Thymus (tissue), 11 donors: Measurements from ENCODE around the gene RAP1A. TPM values are rescaled to one million over a fixed set of nuclear protein-coding genes. Genes with fewer than 3 reads are reported as not detected.

Experiments used
- DNase-seq, 9 donors: peaks; one replicate each; pipeline ENCODE4 v3.0.0-alpha.2; 2013; ENCODE audit warnings: low spot score in 9 of 9, low read depth in 6 of 9, missing footprints in 1 of 9
- H3K27ac ChIP-seq, 2 donors: one replicate each; pipeline ENCODE4 v1.5.1; 2013; ENCODE audit warnings: control low read depth in 1 of 2, low read depth in 1 of 2, low read length in 1 of 2, mild to moderate bottlenecking in 1 of 2, moderate library complexity in 1 of 2
- H3K27me3 ChIP-seq, 2 donors: one replicate each; pipeline ENCODE4 v1.5.1; 2013; ENCODE audit warnings: low read length in 1 of 2; ENCODE audit not compliant: control insufficient read depth in 2 of 2, insufficient read depth in 1 of 2
- H3K36me3 ChIP-seq, 2 donors: one replicate each; pipeline ENCODE4 v1.5.1; 2013; ENCODE audit warnings: low read length in 1 of 2, mild to moderate bottlenecking in 1 of 2, moderate library complexity in 1 of 2; ENCODE audit not compliant: control insufficient read depth in 2 of 2, insufficient read depth in 2 of 2
- H3K4me1 ChIP-seq, 2 donors: one replicate each; pipeline ENCODE4 v1.5.1; 2013; ENCODE audit warnings: low read length in 2 of 2; ENCODE audit not compliant: control insufficient read depth in 2 of 2, insufficient read depth in 2 of 2
- H3K4me3 ChIP-seq, 2 donors: one replicate each; pipeline ENCODE4 v1.5.1; 2013; ENCODE audit warnings: low read length in 2 of 2, control low read depth in 1 of 2, mild to moderate bottlenecking in 1 of 2
- H3K9me3 ChIP-seq, 2 donors: one replicate each; pipeline ENCODE4 v1.5.1; 2013; ENCODE audit warnings: low read length in 1 of 2, mild to moderate bottlenecking in 1 of 2; ENCODE audit not compliant: control insufficient read depth in 2 of 2, insufficient read depth in 1 of 2
- WGBS: extraction: QIAGEN DNeasy Blood & Tissue Kit; methylation state at CpG from one replicate; pipeline ENCODE4 v1.1.7; 2013; 5-methylcytosine and 5-hydroxymethylcytosine counted together
- polyA plus RNA-seq: library from polyadenylated mRNA; stranded (reverse); fragments of 200-250 nt; gene quantifications from one replicate; pipeline ENCODE4 v1.2.3, GENCODE V29; 2013
- total RNA-seq: library from RNA; stranded (reverse); fragments of 120-200 nt; gene quantifications from one replicate; pipeline ENCODE4 v1.2.4, GENCODE V29; 2013
- donor health status: healthy.

RAP1A gene
- total and polyA plus RNA-seq, 2 donors, result 29.6 to 123 TPM

DNA sequence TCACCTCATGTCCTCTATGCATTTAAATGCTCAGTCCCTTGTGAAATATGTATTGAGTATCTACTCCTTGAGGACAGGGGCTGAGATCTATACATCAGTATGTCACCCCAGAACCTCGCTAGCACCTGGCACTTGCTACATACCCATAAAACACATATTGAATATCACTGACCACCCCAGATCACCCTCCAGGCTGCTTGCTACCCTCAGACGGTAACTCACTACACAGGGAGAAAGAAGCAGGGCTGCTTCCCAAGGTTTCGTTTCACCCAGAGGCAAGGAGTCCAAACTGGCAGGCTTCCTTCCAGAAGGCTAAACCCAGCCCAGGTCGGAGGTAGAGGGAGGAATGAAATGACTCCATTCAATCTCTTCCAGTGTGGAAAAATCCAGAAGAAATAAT, 111.1 kb downstream of the RAP1A start:
- 93% methylated on average over 4 of the region's 4 CpGs for WGBS

GRCh38 chr1:111731956-111732355, 112.4 kb downstream of the RAP1A start:
- Histone ChIP-seq H3K9me3 (no peaks in the 10 kb centered on the region), H3K36me3 (no peaks in the 10 kb centered on the region), H3K27ac (no peak overlapping the region), H3K4me3 (no peak overlapping the region), H3K4me1 (peaks cover 0 to 31% of the 10 kb centered on the region in 2 donors), H3K27me3 (peaks cover 0 to 1% of the 10 kb centered on the region in 2 donors)
- 81% methylated on average over 6 of the region's 6 CpGs for WGBS
- no peak for DNase-seq

More for the DNA sequence above, 111.1 kb downstream of the RAP1A start:
- no peak for DNase-seq
- no peak overlapping the region for H3K27ac ChIP-seq
- peaks cover 0 to 3% of the 10 kb centered on the region in 2 donors for H3K36me3 ChIP-seq
- no peaks in the 10 kb centered on the region for H3K9me3 ChIP-seq
- no peak overlapping the region for H3K4me3 ChIP-seq
- H3K4me1 ChIP-seq, result peaks cover 0 to 18% of the 10 kb centered on the region in 2 donors
- H3K27me3 ChIP-seq, result no peaks in the 10 kb centered on the region

DNA sequence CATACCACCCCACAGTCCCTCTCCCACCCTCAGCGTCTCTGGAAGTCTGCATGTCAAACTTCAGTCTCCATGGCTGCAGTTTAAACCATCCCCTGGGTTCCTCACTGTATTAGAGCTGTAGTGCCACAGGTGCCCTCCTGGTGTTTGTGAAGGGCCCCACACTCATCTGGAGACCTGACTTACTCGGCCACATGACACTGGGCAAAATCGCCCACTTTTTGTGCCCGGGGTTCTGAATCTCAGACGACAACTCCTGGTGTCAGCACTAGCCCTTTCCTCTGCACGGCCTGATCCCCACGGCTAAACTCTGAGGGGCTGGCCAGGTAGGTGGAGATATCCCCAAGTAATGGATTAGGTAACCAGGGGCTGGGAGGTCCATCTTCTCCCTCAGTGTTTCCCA, 113.1 kb downstream of the RAP1A start:
- Histone ChIP-seq H3K36me3 (no peaks in the 10 kb centered on the region), H3K27me3 (peaks cover 0 to 3% of the 10 kb centered on the region in 2 donors), H3K9me3 (no peaks in the 10 kb centered on the region), H3K4me3 (no peak overlapping the region), H3K4me1 (peaks cover 4 to 38% of the 10 kb centered on the region in 2 donors), H3K27ac (no peak overlapping the region)
- 98% methylated on average over 7 of the region's 7 CpGs for WGBS
- DNase-seq, result no peak

GRCh38 chr1:111733183-111733991, 113.8 kb downstream of the RAP1A start:
- Histone ChIP-seq H3K4me1 (peaks cover 8 to 45% of the 10 kb centered on the region in 2 donors), H3K27me3 (peaks cover 2 to 3% of the 10 kb centered on the region in 2 donors), H3K4me3 (no peak overlapping the region), H3K27ac (peak overlapping the region in 1 of 2 donors; percentile 17), H3K36me3 (no peaks in the 10 kb centered on the region), H3K9me3 (no peaks in the 10 kb centered on the region)
- DNase-seq, result peak in 1 of 9 donors; percentile 34
- 72% methylated on average over 9 of the region's 9 CpGs for WGBS

DNA sequence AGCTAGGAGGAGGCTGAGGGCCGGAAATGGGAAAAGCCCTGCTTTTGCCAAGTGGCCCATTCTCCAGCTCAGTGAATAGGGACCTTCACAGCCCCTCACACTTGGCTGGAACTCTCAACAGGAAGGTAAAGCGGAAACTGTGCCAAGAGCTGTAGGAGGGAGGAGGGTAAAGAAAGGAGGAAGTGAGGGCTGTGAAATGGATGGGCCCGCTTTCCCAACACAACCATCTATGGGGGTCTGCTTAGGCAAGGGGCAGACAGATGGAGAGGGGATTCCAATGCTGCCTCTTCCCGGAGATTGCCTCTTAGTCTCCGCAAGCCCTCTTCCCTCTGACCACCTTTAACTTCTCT, 114.4 kb downstream of the RAP1A start:
- WGBS, result 93% methylated on average over 5 of the region's 5 CpGs
- no peaks in the 10 kb centered on the region for H3K36me3 ChIP-seq
- no peaks in the 10 kb centered on the region for H3K9me3 ChIP-seq
- H3K4me1 ChIP-seq, result peaks cover 8 to 47% of the 10 kb centered on the region in 2 donors
- peaks cover 4 to 8% of the 10 kb centered on the region in 2 donors for H3K27me3 ChIP-seq
- no peak overlapping the region for H3K27ac ChIP-seq
- no peak for DNase-seq
- H3K4me3 ChIP-seq, result no peak overlapping the region

DNA sequence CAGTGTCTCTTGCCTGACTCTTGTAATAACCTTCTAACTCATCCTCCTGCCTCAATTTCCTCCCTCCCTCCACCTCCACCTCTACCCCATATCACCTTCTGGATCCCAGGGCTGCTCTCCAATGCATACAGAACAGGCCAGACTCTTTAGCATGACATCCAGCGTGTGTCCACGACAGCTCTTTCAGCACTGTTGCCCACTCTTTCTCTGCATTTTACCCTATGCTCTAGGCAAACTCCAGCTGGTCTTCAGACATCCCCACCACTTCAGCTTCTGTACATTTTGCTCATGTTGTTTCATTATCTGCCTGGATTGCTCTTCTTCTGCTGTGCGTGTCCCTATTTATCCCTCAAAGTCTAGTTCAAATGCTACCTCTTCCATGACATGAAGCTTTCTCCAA, 114.8 kb downstream of the RAP1A start:
- H3K9me3 ChIP-seq, result no peaks in the 10 kb centered on the region
- 98% methylated on average over 3 of the region's 3 CpGs for WGBS
- H3K27me3 ChIP-seq, result peaks cover 9 to 13% of the 10 kb centered on the region in 2 donors
- H3K27ac ChIP-seq, result no peak overlapping the region
- peaks cover 8 to 51% of the 10 kb centered on the region in 2 donors for H3K4me1 ChIP-seq
- no peak overlapping the region for H3K4me3 ChIP-seq
- DNase-seq, result no peak
- no peaks in the 10 kb centered on the region for H3K36me3 ChIP-seq

DNA sequence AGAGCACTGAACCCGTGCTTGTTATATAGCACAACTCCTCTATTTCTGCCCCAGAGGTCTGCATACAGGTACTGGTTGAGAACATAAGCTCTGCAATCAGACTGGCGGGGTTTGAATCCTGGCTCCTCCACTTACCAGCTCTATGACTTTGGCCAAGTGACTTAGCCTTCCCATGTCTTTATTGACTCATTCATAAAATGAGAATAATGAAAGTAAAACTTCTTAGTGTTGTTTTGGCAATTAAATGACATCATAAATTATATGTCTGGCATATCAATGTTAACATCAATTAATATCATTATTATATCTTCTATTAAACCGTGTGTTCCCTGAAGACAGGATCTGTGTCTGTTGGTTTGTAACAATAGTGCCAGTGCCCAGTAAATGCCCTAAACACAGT, 115.3 kb downstream of the RAP1A start:
- Histone ChIP-seq H3K36me3 (no peaks in the 10 kb centered on the region), H3K9me3 (peaks cover 0 to 2% of the 10 kb centered on the region in 2 donors), H3K27me3 (peaks cover 13 to 17% of the 10 kb centered on the region in 2 donors), H3K27ac (no peak overlapping the region), H3K4me1 (peaks cover 11 to 54% of the 10 kb centered on the region in 2 donors), H3K4me3 (no peak overlapping the region)
- WGBS, result 96% methylated on average over 3 of the region's 3 CpGs
- DNase-seq, result no peak

GRCh38 chr1:111735321-111735720, 115.7 kb downstream of the RAP1A start:
- Histone ChIP-seq H3K4me1 (peaks cover 14 to 56% of the 10 kb centered on the region in 2 donors), H3K27me3 (peaks cover 18 to 22% of the 10 kb centered on the region in 2 donors), H3K27ac (no peak overlapping the region), H3K4me3 (no peak overlapping the region), H3K36me3 (no peaks in the 10 kb centered on the region), H3K9me3 (peaks cover 0 to 6% of the 10 kb centered on the region in 2 donors)
- WGBS, result 97% methylated on average over 4 of the region's 4 CpGs
- DNase-seq, result no peak

DNA sequence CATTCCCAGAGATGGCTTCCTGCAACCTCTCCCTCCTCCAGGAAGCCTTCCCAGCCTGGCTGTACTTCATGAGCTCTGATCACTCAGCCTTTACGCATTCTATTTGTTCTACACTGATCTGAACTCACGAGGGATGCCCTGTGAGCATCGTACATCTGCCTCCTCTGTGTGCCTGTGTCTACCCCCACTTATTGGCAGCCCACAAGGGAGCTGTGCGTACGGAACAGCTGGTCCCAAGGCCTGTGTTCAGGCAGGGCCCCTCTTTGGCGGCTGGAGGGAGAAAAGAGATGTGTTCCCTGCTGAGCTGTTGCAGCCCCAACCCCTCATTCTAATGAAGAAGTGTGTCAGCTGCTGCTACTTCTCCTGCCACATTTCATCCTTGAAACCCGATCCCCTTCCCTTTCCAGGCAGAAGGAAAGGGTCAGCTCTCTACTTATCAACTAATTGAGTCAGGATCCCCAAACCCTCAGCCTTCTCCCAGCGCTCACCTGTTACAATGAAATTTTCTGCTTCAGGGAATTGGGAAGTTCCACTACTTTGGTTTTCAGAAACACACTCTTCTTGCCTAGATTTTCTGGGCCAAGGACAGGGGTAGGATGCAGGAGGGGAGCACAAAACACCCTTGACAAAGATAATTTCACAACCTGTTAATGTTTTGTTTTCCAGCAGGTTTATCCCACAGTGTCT, 116.4 kb downstream of the RAP1A start:
- peak in 2 of 9 donors; percentile 18 to 34 for DNase-seq

More for the DNA sequence above, 116.4 kb downstream of the RAP1A start:
- H3K4me1 ChIP-seq, result peaks cover 15 to 60% of the 10 kb centered on the region in 2 donors
- 93% methylated on average over 8 of the region's 8 CpGs for WGBS
- no peak overlapping the region for H3K27ac ChIP-seq
- H3K4me3 ChIP-seq, result no peak overlapping the region
- peaks cover 22 to 28% of the 10 kb centered on the region in 2 donors for H3K27me3 ChIP-seq
- no peaks in the 10 kb centered on the region for H3K36me3 ChIP-seq
- H3K9me3 ChIP-seq, result peaks cover 0 to 6% of the 10 kb centered on the region in 2 donors
